ENCODE results near the gene VLDLR. TPM values are rescaled to one million over a fixed set of nuclear protein-coding genes. Genes with fewer than 3 reads are reported as not detected.

Gene VLDLR
- total and polyA plus RNA-seq, 3 experiments from 2014 or later, result 0.90 to 2.6 (median 2.5) TPM

DNA sequence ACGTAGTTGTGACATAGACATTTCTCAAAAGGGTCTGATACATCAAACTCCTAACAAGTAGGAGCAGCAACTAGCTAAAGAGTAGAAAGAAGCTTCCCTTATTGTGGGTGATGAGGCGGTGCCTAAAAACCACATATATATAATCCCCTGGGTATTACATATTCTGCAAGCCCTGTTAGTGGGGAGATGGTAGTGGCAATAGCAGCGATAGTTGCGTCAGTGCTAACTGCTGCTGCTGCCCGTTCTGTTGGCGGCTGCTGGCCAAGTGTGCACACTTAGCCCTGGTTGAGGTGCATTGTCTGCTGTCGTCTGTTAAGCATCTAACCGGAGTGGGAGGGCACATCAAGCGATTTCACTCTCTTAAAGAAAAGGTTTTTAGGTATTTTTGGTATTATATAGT lies 35.8 kb downstream of the VLDLR start:
- H3K27ac ChIP-seq (ENCODE audit: low read depth, low read length), result no peak overlapping the region
- Mint-ChIP-seq H3K9me3 (no peaks in the 10 kb centered on the region), H3K4me3 (peak overlapping the region in 6 of 7 donors; percentile 2 to 59 (median 44)), H3K36me3 (peaks cover 0 to 11% (median 0%) of the 10 kb centered on the region in 3 donors), H3K27ac (peak overlapping the region; percentile 26 to 94 (median 72)), H3K27me3 (peaks cover 0 to 1% of the 10 kb centered on the region in 2 donors), H3K4me1 (peaks cover 25 to 30% (median 28%) of the 10 kb centered on the region in 3 donors)
- peak in 1 of 5 donors; percentile 49 for DNase-seq
- CTCF ChIA-PET, result no interaction called here
- H3K4me3 ChIP-seq (ENCODE audit: low read length), result no peak overlapping the region
- no peaks in the 10 kb centered on the region for H3K9me3 ChIP-seq (ENCODE audit: low read length)
- no peaks in the 10 kb centered on the region for H3K27me3 ChIP-seq (ENCODE audit: insufficient read depth, low read length, poor library complexity, severe bottlenecking)
- H3K36me3 ChIP-seq (ENCODE audit: insufficient read depth, low read length), result no peaks in the 10 kb centered on the region
- POLR2A ChIA-PET, result no interaction called here
- H3K4me1 ChIP-seq (ENCODE audit: insufficient read depth, low read length), result peaks cover 10% of the 10 kb centered on the region

- H3K27ac ChIP-seq (ENCODE audit: low read depth, low read length), result no peak overlapping the region
- peaks cover 0 to 11% (median 0%) of the 10 kb centered on the region in 3 donors for H3K36me3 Mint-ChIP-seq
- no peaks in the 10 kb centered on the region for H3K4me1 ChIP-seq (ENCODE audit: insufficient read depth, low read length)
- DNase-seq, result no peak
- H3K36me3 ChIP-seq (ENCODE audit: insufficient read depth, low read length), result no peaks in the 10 kb centered on the region
- no peak overlapping the region for H3K27ac Mint-ChIP-seq
- CTCF ChIA-PET, result no interaction called here
- H3K9me3 ChIP-seq (ENCODE audit: low read length), result no peaks in the 10 kb centered on the region
- no peaks in the 10 kb centered on the region for H3K9me3 Mint-ChIP-seq
- no peak overlapping the region for H3K4me3 ChIP-seq (ENCODE audit: low read length)
- no peaks in the 10 kb centered on the region for H3K27me3 ChIP-seq (ENCODE audit: insufficient read depth, low read length, poor library complexity, severe bottlenecking)
- H3K4me3 Mint-ChIP-seq, result no peak overlapping the region
- peaks cover 0 to 4% of the 10 kb centered on the region in 2 donors for H3K27me3 Mint-ChIP-seq
- H3K4me1 Mint-ChIP-seq, result peaks cover 0 to 3% (median 2%) of the 10 kb centered on the region in 3 donors
- POLR2A ChIA-PET, result no interaction called here
These were observed 40.9 kb downstream of the VLDLR start for GRCh38 chr9:2662496-2662895.

DNA sequence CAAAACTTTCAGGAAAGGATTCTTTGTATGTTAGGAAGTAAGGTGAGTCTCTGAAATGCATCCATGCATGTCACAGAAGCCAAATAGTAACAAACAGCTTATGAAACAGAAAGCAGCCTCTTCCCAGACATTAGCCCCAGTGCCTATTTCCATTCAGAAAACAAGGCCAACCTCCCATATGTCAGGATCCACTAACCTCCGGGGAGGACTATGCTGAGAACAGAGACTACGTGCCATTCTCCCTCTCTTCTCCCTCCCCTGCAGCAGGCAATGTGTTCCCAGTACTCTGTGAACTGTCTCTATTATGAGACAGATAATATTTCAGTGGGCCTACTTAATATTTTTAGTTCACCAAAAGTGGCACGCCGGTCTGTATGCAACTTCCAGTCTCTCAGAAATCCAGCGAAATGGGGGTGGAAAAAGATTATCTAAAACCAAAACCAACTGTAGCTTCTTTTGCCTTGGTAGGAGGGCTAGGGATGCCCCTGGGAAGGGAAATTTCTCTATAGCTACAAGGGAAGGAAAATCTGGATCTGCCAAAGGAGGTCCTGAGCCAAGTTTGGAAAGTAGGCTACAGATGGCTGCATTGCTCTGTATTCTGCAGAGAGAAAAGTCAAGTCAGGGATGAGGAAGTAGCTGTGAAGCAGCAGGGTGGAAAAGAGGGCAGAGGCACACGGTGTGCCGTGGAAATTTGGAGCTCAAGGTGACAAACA lies 42.0 kb downstream of the VLDLR start:
- H3K4me3 ChIP-seq (ENCODE audit: low read length), result no peak overlapping the region
- DNase-seq, result no peak
- ChIA-PET POLR2A (no interaction called here), CTCF (no interaction called here)
- no peaks in the 10 kb centered on the region for H3K36me3 ChIP-seq (ENCODE audit: insufficient read depth, low read length)
- Mint-ChIP-seq H3K4me1 (no peaks in the 10 kb centered on the region), H3K27me3 (peaks cover 0 to 4% of the 10 kb centered on the region in 2 donors), H3K36me3 (peaks cover 0 to 15% (median 0%) of the 10 kb centered on the region in 3 donors), H3K27ac (peak overlapping the region in 1 of 8 donors; percentile 10), H3K9me3 (no peaks in the 10 kb centered on the region), H3K4me3 (no peak overlapping the region)
- no peaks in the 10 kb centered on the region for H3K27me3 ChIP-seq (ENCODE audit: insufficient read depth, low read length, poor library complexity, severe bottlenecking)
- H3K27ac ChIP-seq (ENCODE audit: low read depth, low read length), result no peak overlapping the region
- no peaks in the 10 kb centered on the region for H3K4me1 ChIP-seq (ENCODE audit: insufficient read depth, low read length)
- H3K9me3 ChIP-seq (ENCODE audit: low read length), result no peaks in the 10 kb centered on the region

- Mint-ChIP-seq H3K4me1 (no peaks in the 10 kb centered on the region), H3K9me3 (no peaks in the 10 kb centered on the region), H3K4me3 (no peak overlapping the region), H3K36me3 (peaks cover 0 to 15% (median 0%) of the 10 kb centered on the region in 3 donors), H3K27me3 (peaks cover 0 to 4% of the 10 kb centered on the region in 2 donors), H3K27ac (peak overlapping the region in 2 of 8 donors; percentile 52 to 66)
- no peak for DNase-seq
- no peak overlapping the region for H3K4me3 ChIP-seq (ENCODE audit: low read length)
- H3K4me1 ChIP-seq (ENCODE audit: insufficient read depth, low read length), result no peaks in the 10 kb centered on the region
- ChIA-PET POLR2A (no interaction called here), CTCF (no interaction called here)
- no peak overlapping the region for H3K27ac ChIP-seq (ENCODE audit: low read depth, low read length)
- no peaks in the 10 kb centered on the region for H3K27me3 ChIP-seq (ENCODE audit: insufficient read depth, low read length, poor library complexity, severe bottlenecking)
- no peaks in the 10 kb centered on the region for H3K36me3 ChIP-seq (ENCODE audit: insufficient read depth, low read length)
- H3K9me3 ChIP-seq (ENCODE audit: low read length), result no peaks in the 10 kb centered on the region
These were observed 42.8 kb downstream of the VLDLR start for GRCh38 chr9:2664174-2665065.

GRCh38 chr9:2666569-2666968 lies 45.0 kb downstream of the VLDLR start:
- Mint-ChIP-seq H3K9me3 (no peaks in the 10 kb centered on the region), H3K27ac (no peak overlapping the region), H3K4me1 (no peaks in the 10 kb centered on the region), H3K4me3 (no peak overlapping the region), H3K27me3 (peaks cover 0 to 4% of the 10 kb centered on the region in 2 donors), H3K36me3 (peaks cover 0 to 15% (median 0%) of the 10 kb centered on the region in 3 donors)
- H3K27ac ChIP-seq (ENCODE audit: low read depth, low read length), result no peak overlapping the region
- H3K36me3 ChIP-seq (ENCODE audit: insufficient read depth, low read length), result no peaks in the 10 kb centered on the region
- H3K4me1 ChIP-seq (ENCODE audit: insufficient read depth, low read length), result no peaks in the 10 kb centered on the region
- no peaks in the 10 kb centered on the region for H3K27me3 ChIP-seq (ENCODE audit: insufficient read depth, low read length, poor library complexity, severe bottlenecking)
- ChIA-PET POLR2A (no interaction called here), CTCF (interaction anchor here (1.4 kb wide), 1 partner anchor 13 kb away, joined by 3 read pairs; no protein-coding TSS in a partner anchor)
- H3K4me3 ChIP-seq (ENCODE audit: low read length), result no peak overlapping the region
- H3K9me3 ChIP-seq (ENCODE audit: low read length), result no peaks in the 10 kb centered on the region
- no peak for DNase-seq

GRCh38 chr9:2673161-2673560 lies 51.6 kb downstream of the VLDLR start:
- H3K36me3 ChIP-seq (ENCODE audit: insufficient read depth, low read length), result no peaks in the 10 kb centered on the region
- no peaks in the 10 kb centered on the region for H3K9me3 ChIP-seq (ENCODE audit: low read length)
- no peak overlapping the region for H3K27ac Mint-ChIP-seq
- H3K4me1 Mint-ChIP-seq, result no peaks in the 10 kb centered on the region
- H3K27ac ChIP-seq (ENCODE audit: low read depth, low read length), result no peak overlapping the region
- no peaks in the 10 kb centered on the region for H3K27me3 ChIP-seq (ENCODE audit: insufficient read depth, low read length, poor library complexity, severe bottlenecking)
- H3K27me3 Mint-ChIP-seq, result peaks cover 0 to 1% of the 10 kb centered on the region in 2 donors
- DNase-seq, result no peak
- H3K36me3 Mint-ChIP-seq, result no peaks in the 10 kb centered on the region
- H3K4me3 ChIP-seq (ENCODE audit: low read length), result no peak overlapping the region
- POLR2A ChIA-PET, result no interaction called here
- CTCF ChIA-PET, result no interaction called here
- no peaks in the 10 kb centered on the region for H3K9me3 Mint-ChIP-seq
- no peaks in the 10 kb centered on the region for H3K4me1 ChIP-seq (ENCODE audit: insufficient read depth, low read length)
- no peak overlapping the region for H3K4me3 Mint-ChIP-seq

GRCh38 chr9:2674141-2674824 lies 52.7 kb downstream of the VLDLR start:
- H3K27me3 ChIP-seq (ENCODE audit: insufficient read depth, low read length, poor library complexity, severe bottlenecking), result no peaks in the 10 kb centered on the region
- H3K36me3 ChIP-seq (ENCODE audit: insufficient read depth, low read length), result no peaks in the 10 kb centered on the region
- Mint-ChIP-seq H3K9me3 (no peaks in the 10 kb centered on the region), H3K27ac (no peak overlapping the region), H3K4me1 (no peaks in the 10 kb centered on the region), H3K4me3 (no peak overlapping the region), H3K27me3 (peaks cover 0 to 1% of the 10 kb centered on the region in 2 donors), H3K36me3 (no peaks in the 10 kb centered on the region)
- no peak for DNase-seq
- POLR2A ChIA-PET, result no interaction called here
- no peak overlapping the region for H3K4me3 ChIP-seq (ENCODE audit: low read length)
- no peak overlapping the region for H3K27ac ChIP-seq (ENCODE audit: low read depth, low read length)
- CTCF ChIA-PET, result no interaction called here
- H3K4me1 ChIP-seq (ENCODE audit: insufficient read depth, low read length), result no peaks in the 10 kb centered on the region
- H3K9me3 ChIP-seq (ENCODE audit: low read length), result no peaks in the 10 kb centered on the region

- ChIA-PET CTCF (no interaction called here), POLR2A (no interaction called here)
- H3K9me3 ChIP-seq (ENCODE audit: low read length), result no peaks in the 10 kb centered on the region
- no peaks in the 10 kb centered on the region for H3K36me3 ChIP-seq (ENCODE audit: insufficient read depth, low read length)
- H3K27me3 ChIP-seq (ENCODE audit: insufficient read depth, low read length, poor library complexity, severe bottlenecking), result no peaks in the 10 kb centered on the region
- no peak overlapping the region for H3K27ac ChIP-seq (ENCODE audit: low read depth, low read length)
- H3K4me1 ChIP-seq (ENCODE audit: insufficient read depth, low read length), result no peaks in the 10 kb centered on the region
- H3K4me3 ChIP-seq (ENCODE audit: low read length), result no peak overlapping the region
- no peak overlapping the region for H3K27ac Mint-ChIP-seq
- no peak for DNase-seq
- peaks cover under 1 to 1% of the 10 kb centered on the region in 2 donors for H3K27me3 Mint-ChIP-seq
- no peaks in the 10 kb centered on the region for H3K36me3 Mint-ChIP-seq
- H3K9me3 Mint-ChIP-seq, result no peaks in the 10 kb centered on the region
- no peak overlapping the region for H3K4me3 Mint-ChIP-seq
- H3K4me1 Mint-ChIP-seq, result no peaks in the 10 kb centered on the region
These were observed 54.2 kb downstream of the VLDLR start for GRCh38 chr9:2675834-2676233.

Measured in CD8-positive, alpha-beta memory T cell (primary cell).